ENCODE data around the gene APOLD1.
"Not testable (repeated sequence)": the region's sequence is repeated elsewhere in the genome, so short reads cannot be mapped to it uniquely, and the experiment has no call there.

APOLD1 gene

GRCh38 chr12:12807970-12808702 lies 22.7 kb downstream of the APOLD1 start:
- no peak for DNase-seq (ENCODE audit: low read depth in 2 of 2)

GRCh38 chr12:12810553-12811021 lies 25.1 kb downstream of the APOLD1 start:
- DNase-seq (ENCODE audit: low read depth in 2 of 2) = no peak

DNA sequence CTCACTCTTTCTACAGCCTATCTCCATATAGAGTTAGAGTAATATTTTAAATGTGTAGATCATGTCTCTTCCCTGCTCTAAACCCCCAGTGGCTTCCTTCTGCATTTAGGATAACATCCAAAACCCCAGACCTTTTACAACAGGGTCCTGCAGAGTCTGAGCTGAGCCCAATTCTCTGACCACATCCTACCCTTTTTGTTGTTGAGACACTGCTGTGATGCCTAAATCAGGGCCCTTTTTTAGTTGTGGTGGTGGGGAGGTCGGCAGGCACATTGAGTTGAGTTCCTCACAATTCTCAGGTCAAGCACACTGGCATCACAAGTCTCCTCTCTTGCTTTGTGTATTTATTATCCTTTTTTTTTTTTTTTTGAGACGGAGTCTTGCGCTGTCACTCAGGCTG lies 25.9 kb downstream of the APOLD1 start:
- DNase-seq (ENCODE audit: low read depth in 2 of 2) = no peak

GRCh38 chr12:12812174-12812573 lies 26.7 kb downstream of the APOLD1 start:
- no peak for DNase-seq (ENCODE audit: low read depth in 2 of 2)

- no peak for DNase-seq (ENCODE audit: low read depth in 2 of 2)
These were observed 27.2 kb downstream of the APOLD1 start for GRCh38 chr12:12812618-12813119.

GRCh38 chr12:12813120-12814101 lies 28.0 kb downstream of the APOLD1 start, which contains the start of gene DDX47:
Gene DDX47, plus strand, starts transcription at chr12:12813346. Its CDS starts 22 bp downstream, at chr12:12813368.
- peak; percentile 72 to 77 for DNase-seq (ENCODE audit: low read depth in 2 of 2)

GRCh38 chr12:12817616-12818015 lies 32.2 kb downstream of the APOLD1 start:
- DNase-seq (ENCODE audit: low read depth in 2 of 2) = no peak

GRCh38 chr12:12818701-12819100 lies 33.2 kb downstream of the APOLD1 start:
- DNase-seq (ENCODE audit: low read depth in 2 of 2) = no peak

GRCh38 chr12:12819221-12819620 lies 33.8 kb downstream of the APOLD1 start:
- DNase-seq (ENCODE audit: low read depth in 2 of 2) = no peak

DNA sequence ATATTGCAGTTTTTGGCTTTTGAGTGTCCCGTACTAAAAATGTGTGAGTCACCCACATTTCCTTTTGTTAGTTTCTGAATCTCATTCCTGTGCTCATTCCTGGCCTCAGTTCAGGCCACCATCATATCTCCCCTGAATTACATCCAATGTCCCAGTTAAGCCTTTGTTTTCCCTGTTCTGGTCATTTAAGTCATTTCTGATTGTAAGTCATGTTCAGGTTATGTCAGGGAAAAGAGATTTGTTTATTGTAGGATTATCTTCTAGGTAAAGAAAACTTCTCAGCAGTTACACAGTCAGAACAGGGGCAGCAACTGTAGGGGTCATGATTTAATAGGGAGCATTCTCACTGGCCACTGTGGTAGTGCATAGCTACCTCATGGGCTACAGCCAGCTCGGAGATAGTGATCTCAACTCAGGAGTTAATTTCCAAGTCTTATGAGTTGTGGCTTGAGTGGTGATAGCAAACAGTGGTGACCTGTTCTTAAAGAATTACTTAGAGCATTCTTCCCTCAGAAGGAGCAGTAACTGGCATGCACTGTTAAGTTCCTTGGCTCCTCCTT lies 34.4 kb downstream of the APOLD1 start:
- DNase-seq (ENCODE audit: low read depth in 2 of 2) = peak; percentile 94

GRCh38 chr12:12820376-12820775 lies 34.9 kb downstream of the APOLD1 start:
- not testable (repeated sequence) for DNase-seq (ENCODE audit: low read depth in 2 of 2)

DNA sequence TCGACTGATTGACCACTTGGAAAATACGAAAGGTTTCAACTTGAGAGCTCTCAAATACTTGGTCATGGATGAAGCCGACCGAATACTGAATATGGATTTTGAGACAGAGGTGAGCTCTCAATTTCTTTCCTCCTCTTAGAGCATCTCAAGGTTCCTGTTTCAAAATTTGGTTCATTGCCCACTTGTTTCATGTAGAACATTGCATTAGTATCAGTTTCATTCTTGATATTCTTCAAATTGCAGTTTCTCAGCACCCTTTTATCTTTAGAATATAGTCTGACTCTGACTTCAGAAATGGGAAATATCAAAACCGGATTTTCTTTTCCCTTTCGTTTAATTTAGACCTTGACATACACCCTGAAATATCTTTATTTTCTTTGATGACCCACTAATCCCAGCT lies 36.5 kb downstream of the APOLD1 start:
- DNase-seq (ENCODE audit: low read depth in 2 of 2) = no peak

DNA sequence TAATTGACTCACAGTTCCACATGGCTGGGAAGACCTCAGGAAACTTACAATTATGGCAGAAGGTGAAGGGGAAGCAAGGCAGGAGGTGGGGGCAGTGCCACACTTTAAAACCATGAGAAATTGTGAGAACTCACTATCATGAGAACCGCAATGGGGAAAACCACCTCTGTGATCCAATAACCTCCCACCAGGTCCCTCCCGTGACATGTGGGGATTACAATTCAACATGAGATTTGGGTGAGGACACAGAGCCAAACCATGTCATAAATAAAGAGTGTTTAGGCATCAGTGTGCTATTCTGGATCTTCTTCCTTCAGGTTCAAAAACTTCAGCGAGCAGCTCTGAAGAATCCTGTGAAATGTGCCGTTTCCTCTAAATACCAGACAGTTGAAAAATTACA lies 37.4 kb downstream of the APOLD1 start:
- no peak for DNase-seq (ENCODE audit: low read depth in 2 of 2)

DNA sequence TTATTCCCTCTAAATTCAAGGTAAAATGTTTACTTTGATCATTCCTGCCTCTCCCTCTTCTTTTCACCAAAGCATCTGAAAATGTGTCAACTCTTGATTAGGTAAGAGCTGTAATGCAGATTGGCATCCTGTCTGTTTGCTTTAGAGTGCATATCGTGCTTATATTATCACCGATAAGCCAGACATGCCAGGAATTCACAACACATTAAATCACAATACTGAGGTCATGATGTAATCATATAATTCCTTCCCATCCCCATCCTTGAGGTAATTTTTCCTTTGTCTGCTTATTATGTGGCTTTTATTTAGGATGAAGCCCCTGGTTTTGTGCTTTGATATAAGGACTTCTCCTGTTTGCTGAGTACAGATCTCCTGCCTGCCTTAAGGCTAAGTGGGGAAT lies 37.8 kb downstream of the APOLD1 start:
- peak; percentile 50 to 53 for DNase-seq (ENCODE audit: low read depth in 2 of 2)

- DNase-seq (ENCODE audit: low read depth in 2 of 2) = no peak
These were observed 38.4 kb downstream of the APOLD1 start for GRCh38 chr12:12823811-12824210.

DNA sequence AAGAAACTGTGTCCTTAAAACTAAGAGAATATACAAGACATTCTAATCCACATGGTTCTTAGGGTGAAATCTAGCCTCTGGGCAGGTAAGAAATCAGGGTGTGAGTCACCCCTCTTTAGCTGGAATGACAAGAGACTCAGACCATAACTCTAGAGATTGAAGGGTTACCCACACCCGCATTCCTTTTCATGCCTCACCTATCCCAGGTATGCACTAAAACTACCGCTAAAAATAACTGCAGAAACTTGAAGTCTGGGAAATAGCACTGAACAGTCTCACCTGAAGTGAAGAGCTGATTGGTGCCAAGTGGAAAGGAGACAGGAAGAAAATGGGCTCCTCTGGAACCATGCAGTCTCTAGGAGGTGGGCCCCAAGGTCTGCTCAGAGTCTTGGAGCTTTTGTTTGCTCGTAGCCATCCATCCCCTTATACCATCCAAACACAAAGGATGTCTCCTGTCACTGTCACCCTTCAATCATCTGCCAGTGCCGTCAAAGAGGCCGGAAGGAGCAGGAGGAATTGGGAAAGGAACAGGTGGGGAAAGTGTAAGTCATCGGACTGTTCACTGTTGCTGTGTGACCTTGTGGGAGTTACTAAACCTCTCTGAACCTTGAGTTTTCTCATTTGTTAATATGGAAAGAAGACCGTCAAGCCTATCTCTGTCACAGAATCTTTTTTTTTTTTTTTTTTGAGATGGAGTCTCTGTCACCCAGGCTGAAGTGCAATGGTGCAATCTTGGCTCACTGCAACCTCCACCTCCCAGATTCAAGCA lies 50.1 kb downstream of the APOLD1 start:
- DNase-seq (ENCODE audit: low read depth in 2 of 2) = no peak

DNA sequence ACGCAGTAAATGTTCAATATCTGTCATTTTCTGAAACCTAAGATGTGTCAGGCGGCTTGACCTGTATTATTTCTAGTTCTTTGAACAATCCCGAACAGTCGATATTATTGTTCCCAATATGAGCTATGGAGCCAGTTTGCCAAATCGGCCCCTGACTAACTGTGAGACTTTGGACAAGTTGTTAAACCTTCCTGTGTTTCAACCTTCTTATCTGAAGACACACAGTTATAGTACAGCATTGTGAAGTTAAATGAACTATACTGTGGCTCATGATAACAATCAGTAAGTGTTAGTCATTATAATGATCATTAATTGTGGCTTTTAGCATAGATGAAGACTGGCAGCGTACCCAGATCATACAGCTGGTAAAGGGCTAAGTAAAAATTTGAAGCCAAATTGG lies 51.1 kb downstream of the APOLD1 start:
- DNase-seq (ENCODE audit: low read depth in 2 of 2) = no peak

DNA sequence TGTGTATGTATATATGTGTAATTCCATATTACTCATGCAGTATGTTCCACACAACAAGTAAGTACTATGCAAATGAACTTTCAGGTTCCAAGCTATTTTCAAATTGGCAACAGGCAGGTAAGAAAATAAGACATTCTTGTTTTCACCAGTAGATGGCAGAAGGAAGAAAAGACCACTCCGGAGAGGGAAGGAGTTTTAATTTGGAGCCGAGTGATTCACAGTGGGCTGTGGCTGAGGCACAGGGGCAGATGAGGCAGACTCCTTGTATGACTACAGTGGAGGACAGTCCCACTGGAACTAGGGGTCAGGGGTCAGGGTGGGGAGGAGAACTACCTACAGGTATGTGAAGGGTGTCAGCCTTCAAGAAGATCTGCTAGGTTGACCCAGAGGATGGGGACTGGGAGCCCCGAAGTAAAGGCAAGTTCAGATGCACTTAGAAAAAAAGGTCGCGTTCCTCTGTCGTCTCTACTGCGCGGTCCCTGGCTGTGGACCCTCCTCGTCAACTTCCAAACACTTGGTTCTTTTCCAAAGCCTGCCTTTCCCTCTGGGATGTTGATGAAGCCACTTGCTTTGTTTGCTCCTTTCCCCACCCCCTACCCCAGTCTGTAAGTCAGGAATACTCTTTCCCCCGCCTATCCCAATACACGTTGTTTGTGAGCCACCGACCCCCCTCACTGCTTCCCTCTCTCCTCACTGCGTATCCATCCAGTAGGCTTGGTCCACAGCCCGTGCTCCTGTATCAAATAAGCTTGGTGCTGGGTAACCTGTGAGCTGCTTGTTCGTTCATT lies 51.8 kb downstream of the APOLD1 start:
- peak; percentile 51 to 57 for DNase-seq (ENCODE audit: low read depth in 2 of 2)

DNA sequence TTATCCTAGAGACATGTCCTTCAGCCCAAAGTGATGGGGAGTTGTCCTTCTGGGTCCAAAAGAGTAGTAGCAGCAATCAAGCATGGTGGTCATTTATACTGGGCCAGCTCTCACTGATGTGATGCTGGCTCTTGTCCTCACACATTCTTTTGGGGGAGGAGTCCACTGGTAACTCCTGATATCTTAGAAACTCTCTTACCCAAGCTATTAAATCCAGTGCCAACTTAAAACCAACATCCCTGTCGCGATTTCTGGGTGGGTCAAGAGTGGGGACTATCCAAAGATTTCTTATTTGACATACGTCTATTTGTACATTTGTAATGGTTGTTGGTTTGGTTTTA lies 52.3 kb downstream of the APOLD1 start:
- DNase-seq (ENCODE audit: low read depth in 2 of 2) = no peak

DNA sequence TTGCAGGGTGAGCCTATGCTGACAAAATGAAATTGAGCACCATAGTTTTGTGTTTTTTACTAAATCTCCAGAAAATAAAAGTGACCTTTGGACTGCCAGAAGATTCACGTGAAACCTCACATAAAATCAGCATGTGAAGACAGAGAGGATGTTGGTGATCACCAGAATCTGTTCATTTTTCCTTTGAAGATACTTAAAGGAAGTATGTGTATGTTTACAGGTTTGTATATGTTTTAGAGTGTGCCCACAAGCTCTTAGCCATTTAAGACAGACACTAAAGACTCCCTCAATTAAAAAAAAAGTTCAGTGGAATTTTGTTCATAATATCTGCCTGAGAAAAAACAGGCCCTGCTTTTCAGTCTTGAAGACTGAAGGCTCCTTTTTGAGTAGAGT lies 53.5 kb downstream of the APOLD1 start:
- no peak for DNase-seq (ENCODE audit: low read depth in 2 of 2)

GRCh38 chr12:12839439-12839838 lies 54.0 kb downstream of the APOLD1 start:
- DNase-seq (ENCODE audit: low read depth in 2 of 2) = not testable (repeated sequence)
